ENCODE measurements around the gene JAKMIP2. TPM values are rescaled to one million over a fixed set of nuclear protein-coding genes. Genes with fewer than 3 reads are reported as not detected.
"Not testable (repeated sequence)": the region's sequence is repeated elsewhere in the genome, so short reads cannot be mapped to it uniquely, and the experiment has no call there.

JAKMIP2 gene
- total and polyA plus RNA-seq, 2 experiments from 2014 or later = 0.23 TPM; not detected in 1

DNA sequence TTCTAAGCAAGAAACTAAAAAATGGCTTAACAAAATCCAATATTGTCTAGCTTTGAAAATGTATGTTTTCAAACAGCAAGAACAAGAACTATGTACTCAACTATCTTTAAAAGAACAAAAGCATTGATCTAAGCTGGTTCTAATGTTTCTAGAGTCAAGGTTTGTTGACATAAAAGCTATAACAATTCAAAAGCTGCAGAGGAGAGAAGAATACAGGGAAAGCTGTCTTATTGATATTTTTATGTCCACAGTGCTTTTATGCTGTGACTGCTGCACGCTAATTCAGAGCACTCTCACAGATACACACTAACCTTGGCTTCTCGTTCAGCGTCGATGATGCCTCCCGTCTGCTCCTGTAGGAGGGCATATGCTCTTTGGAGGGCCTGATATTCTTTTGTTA lies 143.2 kb downstream of the JAKMIP2 start:
- H3F3A ChIP-seq (ENCODE audit: insufficient read depth) = no peaks in the 10 kb centered on the region
- H2AFZ ChIP-seq = no peak overlapping the region
- no peak for TF ChIP-seq EZH2 (IDR thresholded peaks at IDR 0.05; ENCODE audit: insufficient read depth, poor library complexity, severe bottlenecking)
- TF ChIP-seq EZH2phosphoT487 (IDR thresholded peaks at IDR 0.05; ENCODE audit: insufficient read depth, low read depth) = no peak
- H3K27ac ChIP-seq = no peak overlapping the region
- H3K4me2 ChIP-seq (ENCODE audit: unreplicated experiment) = no peak overlapping the region
- H3K4me3 ChIP-seq = no peak overlapping the region
- in situ Hi-C loops (cut with MboI) = no loop called here
- no peak overlapping the region for H3K9ac ChIP-seq
- H3K79me2 ChIP-seq (ENCODE audit: insufficient read depth) = no peaks in the 10 kb centered on the region
- H3K36me3 ChIP-seq (ENCODE audit: low read depth) = no peaks in the 10 kb centered on the region
- DNase-seq = no peak
- WGBS, 2 experiments (ENCODE audit: low coverage in 1 of 2, low lambda C conversion rate in 2 of 2, missing lambda C conversion rate in 2 of 2) = 25 to 35% methylated on average over 5 of the region's 5 CpGs
- no peaks in the 10 kb centered on the region for H3K9me2 ChIP-seq (ENCODE audit: insufficient read depth)
- no peaks in the 10 kb centered on the region for H3K9me3 ChIP-seq (ENCODE audit: low read depth)
- peaks cover 18% of the 10 kb centered on the region; the same call in 1 of the 2 replicates for H3K27me3 ChIP-seq (replicated peaks; ENCODE audit: insufficient read depth)
- no peaks in the 10 kb centered on the region for H4K20me1 ChIP-seq (ENCODE audit: insufficient read depth)
- H3K4me1 ChIP-seq (ENCODE audit: insufficient read depth) = no peaks in the 10 kb centered on the region

GRCh38 chr5:147636729-147636984 lies 145.9 kb downstream of the JAKMIP2 start:
- Histone ChIP-seq H3K79me2 (ENCODE audit: insufficient read depth) (no peaks in the 10 kb centered on the region), H3F3A (ENCODE audit: insufficient read depth) (no peaks in the 10 kb centered on the region), H4K20me1 (ENCODE audit: insufficient read depth) (no peaks in the 10 kb centered on the region), H3K9ac (no peak overlapping the region), H3K4me1 (ENCODE audit: insufficient read depth) (no peaks in the 10 kb centered on the region), H3K27me3 (replicated peaks; ENCODE audit: insufficient read depth) (peaks cover 13% of the 10 kb centered on the region; the same call in 1 of the 2 replicates), H3K4me3 (no peak overlapping the region), H2AFZ (no peak overlapping the region), H3K36me3 (ENCODE audit: low read depth) (no peaks in the 10 kb centered on the region), H3K4me2 (ENCODE audit: unreplicated experiment) (no peak overlapping the region), H3K9me3 (ENCODE audit: low read depth) (no peaks in the 10 kb centered on the region), H3K27ac (no peak overlapping the region), H3K9me2 (ENCODE audit: insufficient read depth) (no peaks in the 10 kb centered on the region)
- in situ Hi-C loops (cut with MboI) = no loop called here
- TF ChIP-seq EZH2 (IDR thresholded peaks at IDR 0.05; ENCODE audit: insufficient read depth, poor library complexity, severe bottlenecking) (no peak), EZH2phosphoT487 (IDR thresholded peaks at IDR 0.05; ENCODE audit: insufficient read depth, low read depth) (no peak)
- DNase-seq = no peak
- WGBS, 2 experiments (ENCODE audit: low coverage in 1 of 2, low lambda C conversion rate in 2 of 2, missing lambda C conversion rate in 2 of 2) = 48% methylated on average over 3 of the region's 3 CpGs

DNA sequence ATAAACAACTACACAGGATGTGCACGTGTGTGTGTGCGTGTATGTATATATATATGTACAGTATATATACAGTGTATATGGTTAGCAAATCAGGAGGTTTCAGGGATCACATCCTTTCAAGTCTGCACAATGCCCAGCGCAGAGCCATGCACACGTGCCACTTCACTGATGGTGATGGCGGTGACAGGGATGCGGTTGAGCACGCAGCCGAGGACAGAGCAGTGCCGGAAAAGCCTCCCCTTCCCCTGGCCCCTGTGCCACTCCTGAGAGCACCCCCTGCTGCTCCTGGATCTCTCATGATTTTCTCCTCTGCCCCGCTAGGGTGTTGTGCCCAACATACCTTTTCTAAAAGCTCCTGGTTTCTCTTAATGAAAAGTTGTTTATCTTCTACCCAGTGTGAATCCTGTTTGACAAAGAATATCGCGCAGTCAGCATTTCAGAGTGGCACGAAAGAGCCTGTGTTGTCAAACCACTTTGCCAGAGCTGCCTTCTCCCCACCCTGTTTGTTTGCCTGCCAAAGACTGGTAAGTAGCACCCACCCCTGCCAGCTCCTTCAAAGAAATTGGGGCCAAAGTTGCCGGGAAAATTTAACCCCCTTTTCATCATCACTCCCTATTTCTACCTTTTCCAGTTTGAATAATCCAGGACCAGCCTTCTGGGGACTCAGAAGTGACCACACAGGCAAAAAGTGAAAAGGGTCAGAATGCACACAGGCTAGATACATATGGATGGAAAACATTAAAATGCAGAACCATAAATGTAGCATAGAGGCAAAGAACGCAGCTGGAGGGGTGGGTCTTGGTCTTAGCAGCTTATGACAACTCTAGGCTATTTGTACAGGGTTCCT lies 146.4 kb downstream of the JAKMIP2 start:
- H3K9ac ChIP-seq = no peak overlapping the region
- H3K27me3 ChIP-seq (replicated peaks; ENCODE audit: insufficient read depth) = peaks cover 15% of the 10 kb centered on the region; the same call in 1 of the 2 replicates
- 66 to 67% methylated on average over 15 of the region's 15 CpGs for WGBS, 2 experiments (ENCODE audit: low coverage in 1 of 2, low lambda C conversion rate in 2 of 2, missing lambda C conversion rate in 2 of 2)
- H2AFZ ChIP-seq = no peak overlapping the region
- no peaks in the 10 kb centered on the region for H3K36me3 ChIP-seq (ENCODE audit: low read depth)
- H3F3A ChIP-seq (ENCODE audit: insufficient read depth) = no peaks in the 10 kb centered on the region
- no peak overlapping the region for H3K4me2 ChIP-seq (ENCODE audit: unreplicated experiment)
- DNase-seq = no peak
- no peaks in the 10 kb centered on the region for H3K9me3 ChIP-seq (ENCODE audit: low read depth)
- no peaks in the 10 kb centered on the region for H3K79me2 ChIP-seq (ENCODE audit: insufficient read depth)
- H3K9me2 ChIP-seq (ENCODE audit: insufficient read depth) = no peaks in the 10 kb centered on the region
- H4K20me1 ChIP-seq (ENCODE audit: insufficient read depth) = no peaks in the 10 kb centered on the region
- H3K4me3 ChIP-seq = no peak overlapping the region
- H3K27ac ChIP-seq = no peak overlapping the region
- H3K4me1 ChIP-seq (ENCODE audit: insufficient read depth) = no peaks in the 10 kb centered on the region
- TF ChIP-seq EZH2phosphoT487 (IDR thresholded peaks at IDR 0.05; ENCODE audit: insufficient read depth, low read depth) = no peak
- TF ChIP-seq EZH2 (IDR thresholded peaks at IDR 0.05; ENCODE audit: insufficient read depth, poor library complexity, severe bottlenecking) = no peak
- in situ Hi-C loops (cut with MboI) = no loop called here

DNA sequence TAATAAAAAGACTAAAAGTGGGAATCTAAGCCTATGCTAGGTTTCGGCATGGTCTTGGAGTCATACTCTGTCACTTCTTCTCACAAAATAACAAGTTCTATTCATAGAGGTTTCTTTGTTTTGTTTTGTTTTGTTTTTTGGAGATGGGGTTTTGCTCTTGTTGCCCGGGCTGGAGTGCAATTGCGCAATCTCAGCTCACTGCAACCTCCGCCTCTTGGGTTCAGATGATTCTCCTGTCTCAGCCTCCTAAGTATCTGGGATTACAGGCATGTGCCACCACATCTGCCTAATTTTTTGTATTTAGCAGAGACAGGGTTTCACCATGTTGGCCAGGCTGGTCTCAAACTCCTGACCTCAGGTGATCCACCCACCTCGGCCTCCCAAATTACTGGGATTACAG lies 147.1 kb downstream of the JAKMIP2 start:
- H3K4me1 ChIP-seq (ENCODE audit: insufficient read depth); in situ Hi-C loops (cut with MboI); H3F3A ChIP-seq (ENCODE audit: insufficient read depth); H3K4me3 ChIP-seq; H3K9me3 ChIP-seq (ENCODE audit: low read depth); DNase-seq; H3K36me3 ChIP-seq (ENCODE audit: low read depth); H3K27ac ChIP-seq; H4K20me1 ChIP-seq (ENCODE audit: insufficient read depth); H3K4me2 ChIP-seq (ENCODE audit: unreplicated experiment); H3K9ac ChIP-seq; H3K9me2 ChIP-seq (ENCODE audit: insufficient read depth); H3K79me2 ChIP-seq (ENCODE audit: insufficient read depth); H2AFZ ChIP-seq: not testable (repeated sequence)
- WGBS, 2 experiments (ENCODE audit: low coverage in 1 of 2, low lambda C conversion rate in 2 of 2, missing lambda C conversion rate in 2 of 2) = 50 to 51% methylated on average over 5 of the region's 5 CpGs
- peaks cover 16% of the 10 kb centered on the region; the same call in 1 of the 2 replicates for H3K27me3 ChIP-seq (replicated peaks; ENCODE audit: insufficient read depth)

GRCh38 chr5:147633173-147633572 lies 149.4 kb downstream of the JAKMIP2 start:
- in situ Hi-C loops (cut with MboI) = no loop called here
- no peak for DNase-seq
- H3K36me3 ChIP-seq (ENCODE audit: low read depth) = no peaks in the 10 kb centered on the region
- H3K27ac ChIP-seq = no peak overlapping the region
- H3K9me2 ChIP-seq (ENCODE audit: insufficient read depth) = no peaks in the 10 kb centered on the region
- H4K20me1 ChIP-seq (ENCODE audit: insufficient read depth) = no peaks in the 10 kb centered on the region
- no peaks in the 10 kb centered on the region for H3K4me1 ChIP-seq (ENCODE audit: insufficient read depth)
- no peak for TF ChIP-seq EZH2phosphoT487 (IDR thresholded peaks at IDR 0.05; ENCODE audit: insufficient read depth, low read depth)
- no peak overlapping the region for H3K9ac ChIP-seq
- no peak overlapping the region for H3K4me2 ChIP-seq (ENCODE audit: unreplicated experiment)
- no peak overlapping the region for H2AFZ ChIP-seq
- no peaks in the 10 kb centered on the region for H3K79me2 ChIP-seq (ENCODE audit: insufficient read depth)
- H3K4me3 ChIP-seq = no peak overlapping the region
- H3F3A ChIP-seq (ENCODE audit: insufficient read depth) = no peaks in the 10 kb centered on the region
- H3K27me3 ChIP-seq (replicated peaks; ENCODE audit: insufficient read depth) = peaks cover 15% of the 10 kb centered on the region
- H3K9me3 ChIP-seq (ENCODE audit: low read depth) = no peaks in the 10 kb centered on the region

Data from GM23248 (cell line).